Measurements from ENCODE around the gene AMBRA1. TPM values are rescaled to one million over a fixed set of nuclear protein-coding genes. Genes with fewer than 3 reads are reported as not detected.
A peak's percentile ranks its signal among the peaks of the same experiment; 100 is the strongest.

Gene AMBRA1
- total RNA-seq, 1 donor, result 23.7 TPM

- TF ChIP-seq CTCF (IDR thresholded peaks at IDR 0.05; ENCODE audit: insufficient read depth, low read depth, low read length), result no peak
- DNase-seq (ENCODE audit: low read depth), result peak; percentile 14
- no peak overlapping the region for H3K4me3 ChIP-seq (ENCODE audit: low read depth, low read length)
Observed at GRCh38 chr11:46450846-46451477, 142.9 kb downstream of the AMBRA1 start.

- no peak for DNase-seq (ENCODE audit: low read depth)
- no peak for TF ChIP-seq CTCF (IDR thresholded peaks at IDR 0.05; ENCODE audit: insufficient read depth, low read depth, low read length)
- no peak overlapping the region for H3K4me3 ChIP-seq (ENCODE audit: low read depth, low read length)
Observed at GRCh38 chr11:46447544-46447943, 146.3 kb downstream of the AMBRA1 start.

- DNase-seq (ENCODE audit: low read depth), result peak; percentile 42
- TF ChIP-seq CTCF (IDR thresholded peaks at IDR 0.05; ENCODE audit: insufficient read depth, low read depth, low read length), result peak; percentile 36
- H3K4me3 ChIP-seq (ENCODE audit: low read depth, low read length), result no peak overlapping the region
Observed at GRCh38 chr11:46445920-46446771, 147.7 kb downstream of the AMBRA1 start.

- no peak for TF ChIP-seq CTCF (IDR thresholded peaks at IDR 0.05; ENCODE audit: insufficient read depth, low read depth, low read length)
- DNase-seq (ENCODE audit: low read depth), result no peak
- H3K4me3 ChIP-seq (ENCODE audit: low read depth, low read length), result no peak overlapping the region
Observed at GRCh38 chr11:46445192-46445919, 148.5 kb downstream of the AMBRA1 start.

- DNase-seq (ENCODE audit: low read depth), result no peak
- TF ChIP-seq CTCF (IDR thresholded peaks at IDR 0.05; ENCODE audit: insufficient read depth, low read depth, low read length), result no peak
- no peak overlapping the region for H3K4me3 ChIP-seq (ENCODE audit: low read depth, low read length)
Observed at GRCh38 chr11:46444305-46444704, 149.5 kb downstream of the AMBRA1 start.

- DNase-seq (ENCODE audit: low read depth), result no peak
- H3K4me3 ChIP-seq (ENCODE audit: low read depth, low read length), result no peak overlapping the region
- no peak for TF ChIP-seq CTCF (IDR thresholded peaks at IDR 0.05; ENCODE audit: insufficient read depth, low read depth, low read length)
Observed at GRCh38 chr11:46438211-46438610, 155.6 kb downstream of the AMBRA1 start.

All from fibroblast of villous mesenchyme (primary cell).